NCI-H1092 (cell line): Measurements from ENCODE around the gene HGS.

Source experiments
- DNase-seq: peaks from one replicate; lab custom pipeline; 2025; lab: John Stamatoyannopoulos, UW

The HGS gene

DNA sequence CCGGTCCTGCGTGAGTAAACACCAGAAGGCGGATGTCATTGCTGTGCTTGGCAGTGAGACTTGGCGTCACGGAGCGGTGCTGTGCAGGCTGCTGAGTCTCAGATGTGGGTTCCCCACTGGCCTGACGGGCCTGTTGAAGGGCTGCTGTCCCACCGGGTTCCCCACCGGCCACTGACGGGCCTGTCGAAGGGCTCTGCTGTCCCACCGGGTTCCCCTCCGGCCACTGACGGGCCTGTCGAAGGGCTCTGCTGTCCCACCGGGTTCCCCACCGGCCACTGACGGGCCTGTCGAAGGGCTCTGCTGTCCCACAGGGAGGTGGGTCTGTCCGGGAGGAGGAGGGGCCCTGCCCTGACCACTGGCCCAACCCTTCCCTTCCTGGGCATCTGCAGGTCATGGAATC is 2.8 kb downstream of the HGS start:
- no peak for DNase-seq

DNA sequence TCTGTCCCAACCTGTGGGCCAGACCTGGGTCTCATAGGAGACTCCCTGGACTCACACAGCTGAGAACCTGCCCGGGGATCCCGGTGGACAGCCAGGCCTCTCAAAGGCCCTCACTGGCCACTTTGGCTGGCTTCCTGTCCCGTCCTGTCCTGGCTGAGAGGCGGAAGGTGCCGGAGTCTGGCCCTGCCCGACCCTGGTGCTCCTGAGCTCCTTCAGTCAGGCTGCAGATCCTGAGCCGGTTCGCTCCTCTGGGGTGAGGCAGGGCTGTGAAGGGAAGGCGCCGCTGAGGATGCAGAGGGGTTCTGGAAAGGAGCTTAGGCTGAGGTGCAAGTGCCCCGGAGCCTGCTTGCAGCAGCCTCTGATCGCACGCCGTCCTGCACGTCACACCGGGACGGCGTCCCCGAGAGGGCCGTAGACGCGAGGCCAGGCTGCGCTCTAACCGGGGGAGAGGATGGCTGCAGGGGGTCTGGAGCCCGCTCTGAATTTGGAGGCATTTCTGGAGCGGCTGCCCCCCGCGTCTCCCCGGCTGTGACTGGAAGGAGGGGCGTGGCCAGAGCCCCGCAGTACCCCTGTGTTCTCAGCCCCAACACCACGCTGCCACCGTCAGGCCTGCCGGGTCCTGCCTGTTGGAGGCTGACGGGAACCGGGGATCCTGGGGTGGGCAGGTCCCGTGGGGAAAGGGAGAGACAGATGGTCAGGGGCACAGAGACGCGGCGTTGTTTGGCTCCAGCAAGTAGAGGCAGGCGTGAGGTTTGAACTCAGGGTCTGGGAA is 4.1 kb downstream of the HGS start:
- no peak for DNase-seq

DNA sequence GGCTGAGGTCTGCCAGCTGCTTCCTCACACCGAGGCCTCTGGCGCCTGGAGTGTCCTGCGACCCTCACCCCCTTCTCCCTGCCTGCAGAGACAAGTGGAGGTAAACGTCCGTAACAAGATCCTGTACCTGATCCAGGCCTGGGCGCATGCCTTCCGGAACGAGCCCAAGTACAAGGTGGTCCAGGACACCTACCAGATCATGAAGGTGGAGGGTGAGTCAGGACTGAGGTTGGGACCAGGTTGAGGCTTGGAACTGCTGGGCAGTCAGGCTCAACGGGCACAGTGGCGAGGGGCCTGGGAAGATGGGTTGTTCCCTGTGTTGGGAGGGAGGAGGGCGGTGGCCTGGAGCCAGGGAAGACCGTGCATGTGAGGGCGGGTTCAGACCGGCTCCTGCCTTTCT is 4.8 kb downstream of the HGS start:
- no peak for DNase-seq

DNA sequence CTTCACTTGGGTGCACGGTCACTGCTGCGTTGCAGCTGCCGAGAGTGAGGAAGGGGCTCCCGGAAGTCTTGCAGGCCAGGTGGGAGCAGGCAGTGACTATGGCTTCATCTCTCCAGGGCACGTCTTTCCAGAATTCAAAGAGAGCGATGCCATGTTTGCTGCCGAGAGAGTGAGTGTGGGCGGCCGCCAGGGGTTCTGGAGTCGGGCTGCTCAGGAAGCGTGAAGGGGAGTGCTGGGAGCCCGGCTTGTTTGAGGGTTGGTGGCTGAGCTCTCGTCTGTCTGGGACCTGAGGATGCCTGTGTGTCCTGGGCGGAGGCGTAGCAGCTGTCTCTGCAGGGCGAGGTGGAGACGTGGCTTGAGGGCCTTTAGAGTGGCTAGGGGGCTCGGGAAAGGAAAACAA is 6.3 kb downstream of the HGS start:
- DNase-seq = no peak

DNA sequence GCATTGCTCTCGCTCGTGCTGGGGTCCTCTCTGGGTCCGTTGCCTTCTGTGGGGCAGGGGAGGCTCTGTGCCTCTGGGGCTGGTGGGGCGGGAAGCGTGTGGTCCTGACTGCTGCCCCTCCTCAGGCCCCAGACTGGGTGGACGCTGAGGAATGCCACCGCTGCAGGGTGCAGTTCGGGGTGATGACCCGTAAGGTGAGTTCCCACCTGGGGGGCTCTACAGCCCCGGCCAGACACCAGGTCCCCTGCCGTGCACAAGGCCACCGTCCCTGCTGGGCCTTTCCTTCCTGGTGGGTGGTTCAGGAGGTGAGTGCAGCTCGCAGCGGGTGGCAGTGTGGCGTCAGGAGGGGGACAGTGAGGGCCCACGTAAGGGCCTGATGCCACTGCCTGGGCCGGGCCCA is 6.7 kb downstream of the HGS start:
- DNase-seq = no peak

DNA sequence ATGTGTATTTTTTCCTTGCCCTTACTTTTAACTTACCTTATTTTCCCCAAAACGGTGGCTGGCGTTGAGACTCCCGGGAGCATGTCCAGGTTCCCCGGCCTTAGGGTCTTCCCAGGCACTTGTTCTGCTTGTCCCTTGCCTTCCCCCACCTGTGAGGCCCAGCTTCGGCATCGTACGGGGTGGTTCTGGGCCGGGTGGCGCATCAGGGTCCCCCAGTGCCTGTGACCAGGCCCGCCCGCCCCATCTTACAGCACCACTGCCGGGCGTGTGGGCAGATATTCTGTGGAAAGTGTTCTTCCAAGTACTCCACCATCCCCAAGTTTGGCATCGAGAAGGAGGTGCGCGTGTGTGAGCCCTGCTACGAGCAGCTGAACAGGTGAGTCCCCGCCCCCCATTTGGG is 7.4 kb downstream of the HGS start:
- DNase-seq = no peak

DNA sequence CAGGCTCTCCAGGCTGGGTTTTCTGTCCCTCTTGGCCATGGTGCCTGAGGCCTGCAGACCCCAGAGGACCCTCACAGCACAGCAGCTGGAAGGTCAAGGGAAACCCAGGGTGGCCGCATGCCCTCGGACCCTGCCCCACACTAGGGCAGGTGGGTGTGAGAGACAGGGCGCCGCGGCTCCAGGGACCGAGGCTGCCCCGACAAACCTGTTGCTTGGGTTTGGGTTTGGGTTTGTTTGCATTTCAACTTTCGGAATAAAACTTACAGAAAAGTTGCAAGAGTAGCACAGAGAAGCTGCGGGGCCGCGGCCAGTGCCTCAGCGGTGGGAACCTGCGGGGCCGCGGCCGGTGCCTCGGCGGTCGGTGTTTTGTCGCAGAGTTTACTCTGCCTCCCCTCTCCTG is 7.8 kb downstream of the HGS start:
- no peak for DNase-seq

DNA sequence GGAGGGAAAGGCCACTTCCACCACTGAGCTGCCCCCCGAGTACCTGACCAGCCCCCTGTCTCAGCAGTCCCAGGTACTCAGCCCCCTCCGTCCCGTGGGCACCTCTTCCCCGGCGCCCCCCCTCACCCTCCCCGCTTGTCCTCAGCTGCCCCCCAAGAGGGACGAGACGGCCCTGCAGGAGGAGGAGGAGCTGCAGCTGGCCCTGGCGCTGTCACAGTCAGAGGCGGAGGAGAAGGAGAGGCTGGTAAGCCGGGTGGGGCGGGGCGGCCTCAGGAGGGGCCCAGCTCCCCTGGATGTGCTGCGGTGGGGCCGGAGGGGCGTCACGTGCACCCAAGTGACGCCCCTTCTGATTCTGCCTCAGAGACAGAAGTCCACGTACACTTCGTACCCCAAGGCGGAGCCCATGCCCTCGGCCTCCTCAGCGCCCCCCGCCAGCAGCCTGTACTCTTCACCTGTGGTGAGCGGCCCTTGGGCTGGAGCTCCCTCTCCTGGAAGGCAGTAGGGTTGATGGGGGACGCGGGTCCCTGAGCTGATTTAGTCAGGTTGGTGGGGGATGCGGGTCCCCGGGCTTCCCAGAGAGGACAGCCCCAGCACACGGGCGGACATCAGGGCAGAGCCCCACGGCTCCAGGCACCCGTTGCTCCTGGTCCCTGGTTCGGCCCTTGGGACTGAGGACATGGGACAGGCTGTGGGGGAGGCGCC is 9.8 kb downstream of the HGS start:
- DNase-seq = no peak

DNA sequence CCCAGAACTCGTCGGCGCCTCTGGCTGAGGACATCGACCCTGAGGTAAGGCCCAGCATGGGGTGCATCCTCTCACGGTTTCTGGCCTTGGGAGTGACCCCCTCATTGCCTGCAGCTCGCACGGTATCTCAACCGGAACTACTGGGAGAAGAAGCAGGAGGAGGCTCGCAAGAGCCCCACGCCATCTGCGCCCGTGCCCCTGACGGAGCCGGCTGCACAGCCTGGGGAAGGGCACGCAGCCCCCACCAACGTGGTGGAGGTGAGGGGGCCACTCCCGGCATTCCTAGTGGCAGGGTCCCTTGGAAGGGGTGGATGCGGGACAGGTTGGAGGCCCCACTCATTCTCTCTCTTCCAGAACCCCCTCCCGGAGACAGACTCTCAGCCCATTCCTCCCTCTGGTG is 11.0 kb downstream of the HGS start:
- DNase-seq = no peak

DNA sequence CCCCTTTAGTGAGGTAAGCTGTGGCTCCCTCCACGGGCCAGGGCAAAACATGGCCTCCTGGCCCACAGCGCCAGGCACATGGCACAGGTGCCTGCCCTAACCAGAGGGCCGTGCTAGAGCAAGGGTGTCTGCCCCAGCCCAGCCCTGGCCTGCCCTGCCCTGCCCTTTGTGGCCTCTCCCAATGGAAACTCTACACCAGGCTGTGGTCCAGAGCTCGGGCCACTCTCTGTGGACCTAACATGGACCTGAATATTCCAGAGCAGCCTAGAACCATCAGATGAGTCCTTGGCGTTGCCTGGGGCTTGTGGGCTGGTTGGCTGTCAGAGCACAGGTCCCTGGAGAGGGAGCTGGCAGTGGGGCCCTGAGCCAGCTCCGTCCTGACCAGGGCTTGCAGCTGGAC is 11.4 kb downstream of the HGS start:
- no peak for DNase-seq

DNA sequence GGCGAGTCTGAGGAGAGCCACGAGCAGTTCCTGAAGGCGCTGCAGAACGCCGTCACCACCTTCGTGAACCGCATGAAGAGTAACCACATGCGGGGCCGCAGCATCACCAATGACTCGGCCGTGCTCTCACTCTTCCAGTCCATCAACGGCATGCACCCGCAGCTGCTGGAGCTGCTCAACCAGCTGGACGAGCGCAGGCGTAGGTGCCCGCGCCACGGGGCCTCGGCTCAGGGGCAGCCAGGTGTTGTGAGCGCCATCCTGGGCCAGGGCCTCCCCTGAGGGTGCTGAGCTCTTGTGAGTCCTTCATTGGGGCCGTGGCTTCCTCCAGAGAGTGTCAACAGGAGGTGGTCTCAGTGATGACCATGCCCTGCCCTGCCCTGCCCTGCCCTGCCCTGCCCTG is 12.0 kb downstream of the HGS start:
- no peak for DNase-seq

DNA sequence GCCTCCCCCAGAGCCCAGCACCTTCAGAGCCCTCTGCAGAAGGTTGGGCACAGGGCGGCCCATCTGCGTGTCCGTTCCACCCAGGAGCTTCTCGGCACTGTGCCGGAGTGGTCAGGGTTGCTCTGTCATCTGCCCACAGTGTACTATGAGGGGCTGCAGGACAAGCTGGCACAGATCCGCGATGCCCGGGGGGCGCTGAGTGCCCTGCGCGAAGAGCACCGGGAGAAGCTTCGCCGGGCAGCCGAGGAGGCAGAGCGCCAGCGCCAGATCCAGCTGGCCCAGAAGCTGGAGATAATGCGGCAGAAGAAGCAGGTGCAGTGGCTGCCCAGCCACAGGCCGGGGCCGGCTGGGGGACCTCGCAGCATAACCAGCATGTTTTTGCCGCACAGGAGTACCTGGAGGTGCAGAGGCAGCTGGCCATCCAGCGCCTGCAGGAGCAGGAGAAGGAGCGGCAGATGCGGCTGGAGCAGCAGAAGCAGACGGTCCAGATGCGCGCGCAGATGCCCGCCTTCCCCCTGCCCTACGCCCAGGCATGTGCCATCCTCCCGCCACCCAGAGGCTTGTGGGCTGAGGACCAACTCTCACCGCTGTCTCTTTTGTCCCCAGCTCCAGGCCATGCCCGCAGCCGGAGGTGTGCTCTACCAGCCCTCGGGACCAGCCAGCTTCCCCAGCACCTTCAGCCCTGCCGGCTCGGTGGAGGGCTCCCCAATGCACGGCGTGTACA is 12.6 kb downstream of the HGS start:
- no peak for DNase-seq

DNA sequence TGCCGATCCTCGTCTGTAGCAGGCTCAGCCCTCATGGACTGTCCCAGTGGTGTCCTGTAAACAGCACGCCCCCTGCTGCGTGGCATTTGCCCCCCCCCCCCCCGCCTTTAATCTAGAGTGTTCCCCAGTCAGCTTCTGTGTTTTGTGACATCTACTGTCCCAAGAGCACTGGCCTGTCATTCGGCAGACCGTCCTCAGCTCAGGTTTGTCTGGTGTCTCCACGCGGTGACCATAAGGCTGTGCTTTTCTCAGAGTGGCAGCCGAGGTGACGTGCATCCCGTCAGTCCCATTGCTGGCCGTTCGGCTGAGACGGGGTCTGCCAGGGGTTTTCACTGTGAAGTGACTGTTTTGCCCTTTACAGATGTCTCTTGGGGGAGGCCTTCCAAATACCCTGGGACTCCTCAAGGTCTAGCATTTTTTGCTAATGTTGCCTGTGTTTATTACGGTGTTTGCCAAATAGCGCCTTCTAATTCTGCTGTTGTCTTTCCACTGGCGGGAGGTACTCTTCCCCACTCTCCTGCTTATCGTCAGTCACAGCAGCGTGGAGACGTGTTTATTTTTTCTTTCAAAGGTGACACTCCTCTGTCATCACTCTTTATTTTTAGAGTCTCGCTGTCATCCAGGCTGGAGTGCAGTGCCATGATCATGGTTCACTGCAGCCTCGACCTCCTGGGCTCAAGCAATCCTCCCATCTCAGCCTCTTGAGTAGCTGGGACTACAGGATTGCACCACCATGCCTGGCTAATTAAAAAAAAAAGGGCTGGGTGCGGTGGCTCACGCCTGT is 13.6 kb downstream of the HGS start:
- no peak for DNase-seq

DNA sequence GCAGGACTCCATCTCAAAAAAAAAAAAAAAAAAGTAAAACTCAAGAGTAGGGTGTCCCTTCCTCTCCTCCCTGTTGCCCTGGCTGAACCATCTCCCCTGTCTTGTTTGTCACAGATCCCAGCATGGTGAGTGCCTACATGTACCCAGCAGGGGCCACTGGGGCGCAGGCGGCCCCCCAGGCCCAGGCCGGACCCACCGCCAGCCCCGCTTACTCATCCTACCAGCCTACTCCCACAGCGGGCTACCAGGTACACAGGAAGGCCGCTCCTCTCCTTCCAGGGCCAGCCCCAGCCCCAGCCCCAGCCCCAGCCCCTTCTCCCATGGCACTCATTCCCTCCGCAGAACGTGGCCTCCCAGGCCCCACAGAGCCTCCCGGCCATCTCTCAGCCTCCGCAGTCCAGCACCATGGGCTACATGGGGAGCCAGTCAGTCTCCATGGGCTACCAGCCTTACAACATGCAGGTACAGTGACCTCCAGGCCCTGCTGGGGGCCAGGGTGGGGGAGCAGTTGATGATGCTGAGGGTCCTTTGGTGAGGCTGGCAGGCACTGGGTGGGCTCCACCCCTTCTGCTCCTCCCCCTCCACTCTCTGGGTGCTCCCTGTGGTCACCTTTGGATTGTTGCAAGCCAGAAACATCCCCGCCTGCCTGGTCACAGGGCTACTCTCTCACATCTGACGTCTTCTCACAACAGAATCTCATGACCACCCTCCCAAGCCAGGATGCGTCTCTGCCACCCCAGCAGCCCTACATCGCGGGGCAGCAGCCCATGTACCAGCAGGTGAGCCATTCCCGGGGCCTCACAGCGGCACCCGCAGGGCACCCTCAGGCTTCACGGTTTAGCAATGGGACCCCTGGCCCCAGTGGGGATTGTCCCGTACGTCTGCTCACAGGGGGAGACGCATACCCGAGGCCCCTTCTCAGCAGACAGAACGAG is 16.8 kb downstream of the HGS start:
- no peak for DNase-seq

DNA sequence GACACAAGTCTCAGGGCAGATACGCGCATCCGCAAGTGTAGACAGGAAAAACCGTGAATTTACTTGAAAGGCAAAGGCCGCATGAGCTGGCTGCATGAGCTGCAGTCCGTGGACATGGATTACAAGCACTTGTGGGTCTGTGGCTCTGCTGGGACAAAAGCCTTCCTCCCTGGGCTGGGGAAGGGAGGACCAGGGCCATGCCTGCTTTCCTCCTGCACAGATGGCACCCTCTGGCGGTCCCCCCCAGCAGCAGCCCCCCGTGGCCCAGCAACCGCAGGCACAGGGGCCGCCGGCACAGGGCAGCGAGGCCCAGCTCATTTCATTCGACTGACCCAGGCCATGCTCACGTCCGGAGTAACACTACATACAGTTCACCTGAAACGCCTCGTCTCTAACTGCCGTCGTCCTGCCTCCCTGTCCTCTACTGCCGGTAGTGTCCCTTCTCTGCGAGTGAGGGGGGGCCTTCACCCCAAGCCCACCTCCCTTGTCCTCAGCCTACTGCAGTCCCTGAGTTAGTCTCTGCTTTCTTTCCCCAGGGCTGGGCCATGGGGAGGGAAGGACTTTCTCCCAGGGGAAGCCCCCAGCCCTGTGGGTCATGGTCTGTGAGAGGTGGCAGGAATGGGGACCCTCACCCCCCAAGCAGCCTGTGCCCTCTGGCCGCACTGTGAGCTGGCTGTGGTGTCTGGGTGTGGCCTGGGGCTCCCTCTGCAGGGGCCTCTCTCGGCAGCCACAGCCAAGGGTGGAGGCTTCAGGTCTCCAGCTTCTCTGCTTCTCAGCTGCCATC is 17.7 kb downstream of the HGS start:
- DNase-seq = no peak

DNA sequence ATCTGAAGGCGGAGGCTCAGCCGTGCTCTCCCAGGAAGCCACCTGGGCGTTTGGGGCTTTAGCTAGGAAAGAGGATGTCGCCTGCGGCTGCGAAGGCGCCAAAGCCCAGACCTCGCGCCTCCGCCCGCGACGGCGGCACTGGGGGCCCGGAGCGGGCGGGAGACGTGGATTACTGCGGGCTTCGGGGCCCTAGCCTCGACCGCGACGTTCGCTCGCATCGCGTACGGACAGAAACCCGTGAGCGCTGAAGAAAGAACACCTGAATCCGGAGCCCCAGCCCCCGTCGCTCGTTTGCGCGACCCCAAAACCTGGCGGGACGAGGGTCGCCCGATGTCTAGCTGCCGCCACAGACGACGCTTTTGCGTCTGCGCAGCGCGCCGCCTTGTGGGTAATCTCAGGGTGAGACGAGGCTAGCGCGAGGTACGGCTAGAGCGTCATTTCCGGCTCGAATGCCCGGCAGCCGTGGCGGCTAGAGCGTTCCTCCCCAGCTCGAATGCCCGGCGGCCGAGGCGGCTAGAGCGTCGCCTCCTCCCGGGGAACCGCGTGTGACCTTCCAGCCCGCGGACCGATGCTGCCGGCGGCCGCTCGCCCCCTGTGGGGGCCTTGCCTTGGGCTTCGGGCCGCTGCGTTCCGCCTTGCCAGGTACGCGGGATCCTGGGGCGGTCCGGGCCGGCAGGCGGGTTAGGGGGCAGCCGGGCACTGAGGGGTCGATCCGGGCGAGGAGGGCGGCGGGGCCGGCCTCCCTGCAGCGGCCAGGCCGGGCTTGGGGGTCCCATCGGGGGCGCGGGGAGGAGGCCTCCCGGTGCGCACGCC is 19.3 kb downstream of the HGS start, which contains the start of gene MRPL12:
Gene MRPL12 (plus strand): TSS at position 434 of the 813 bp plus-strand sequence. CDS start 135 bp downstream, at position 569.
- DNase-seq = peak; percentile 92

DNA sequence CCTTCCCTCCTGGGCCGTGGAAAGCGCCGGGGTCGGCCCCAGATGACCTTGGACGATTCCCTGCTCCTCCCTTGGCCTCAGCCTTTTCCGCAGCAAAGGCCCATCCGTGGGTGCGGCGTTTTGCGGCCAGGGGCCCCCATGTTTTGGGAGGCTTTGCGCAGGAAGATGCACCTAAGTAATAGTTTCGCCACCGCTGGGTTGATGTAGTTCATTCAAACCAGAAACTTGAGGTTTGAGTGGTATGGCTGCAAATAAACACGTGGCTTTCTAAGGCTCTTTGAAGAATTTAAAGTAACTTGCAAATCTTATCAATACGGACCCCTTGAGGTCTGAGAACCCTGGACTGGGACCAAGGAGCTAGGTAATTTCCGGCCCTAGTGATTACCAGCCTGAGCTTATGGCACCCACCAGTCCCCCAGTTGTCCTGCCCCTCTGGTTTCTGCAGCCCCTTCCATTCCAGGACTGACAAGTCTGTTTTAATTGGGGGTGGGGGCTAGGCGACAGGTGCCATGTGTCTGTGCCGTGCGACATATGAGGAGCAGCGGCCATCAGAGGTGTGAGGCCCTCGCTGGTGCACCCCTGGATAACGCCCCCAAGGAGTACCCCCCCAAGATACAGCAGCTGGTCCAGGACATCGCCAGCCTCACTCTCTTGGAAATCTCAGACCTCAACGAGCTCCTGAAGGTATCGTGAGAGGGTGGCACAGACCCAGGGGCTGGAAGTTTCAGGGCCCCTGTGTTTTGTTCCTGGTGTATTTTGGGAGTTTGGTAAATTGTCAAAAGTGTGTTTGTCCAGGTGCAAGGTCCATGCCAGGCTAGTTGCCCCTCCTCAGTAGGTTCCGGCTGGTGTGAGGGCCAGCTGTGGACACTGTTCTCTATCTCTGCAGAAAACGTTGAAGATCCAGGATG is 20.2 kb downstream of the HGS start:
- no peak for DNase-seq

DNA sequence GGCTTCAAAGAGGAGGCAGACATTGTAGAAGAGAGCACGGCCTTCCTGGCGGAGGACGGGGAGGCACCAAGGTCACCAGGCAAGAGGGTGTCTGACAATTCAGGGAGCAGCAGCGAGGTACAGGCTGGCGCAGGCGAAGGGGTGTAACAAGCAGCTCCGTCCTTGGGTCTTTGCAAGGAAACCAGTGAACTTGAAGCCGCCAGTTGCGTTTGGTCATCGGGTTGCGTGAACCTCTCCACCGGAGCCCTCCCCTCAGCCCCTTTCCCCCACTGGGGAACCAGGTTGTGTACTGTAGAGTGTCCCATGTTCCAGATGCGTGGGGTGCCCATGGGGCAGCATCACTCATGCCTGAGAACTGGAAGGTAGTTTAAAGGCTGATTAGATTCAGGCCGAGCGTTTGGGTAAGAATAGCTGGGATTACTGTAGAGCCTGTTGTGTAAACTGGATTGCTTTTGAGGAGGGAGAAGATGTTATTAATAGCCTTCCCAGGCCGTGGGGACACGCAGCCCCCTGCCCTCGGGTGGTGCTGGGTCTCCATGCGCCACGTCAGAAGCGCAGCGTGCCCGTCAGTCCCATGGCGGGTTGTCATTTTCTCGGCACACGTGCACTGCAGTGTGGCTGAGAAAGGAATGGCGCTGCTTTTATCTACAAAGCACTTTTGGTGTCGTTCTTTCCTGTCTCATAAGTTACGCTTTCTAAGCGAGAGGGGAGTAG is 21.9 kb downstream of the HGS start:
- no peak for DNase-seq
